GM23338 (cell line): ENCODE measurements around the gene DTD1. TPM values are rescaled to one million over a fixed set of nuclear protein-coding genes. Genes with fewer than 3 reads are reported as not detected.

ENCODE experiments used
- ATAC-seq: fragments of 200-7000 bp; cut with Tn5 transposase; 3 replicates; pipeline ENCODE4 v1.9.1; 2020
- DNase-seq: peaks from one replicate; pipeline ENCODE4 v3.0.0-alpha.2; 2015; ENCODE audit warnings: low spot score
- H2AFZ ChIP-seq: fragments of 200-600 bp; sonication (generic); 2 replicates; pipeline ENCODE4 v1.8.0; 2016; ENCODE audit warnings: antibody characterized with exemption, mild to moderate bottlenecking, moderate library complexity
- H3F3A ChIP-seq: fragments of 200-600 bp; sonication (generic); replicated peaks from 2 replicates; pipeline ENCODE4 v1.8.0; 2017; ENCODE audit warnings: antibody characterized with exemption, mixed run types, low read depth
- H3K27ac ChIP-seq: fragments of 200-600 bp; sonication (generic); 2 replicates; pipeline ENCODE4 v1.6.1; 2016; ENCODE audit warnings: low read depth
- H3K27me3 ChIP-seq: fragments of 200-600 bp; sonication (generic); 2 replicates; pipeline ENCODE4 v1.8.0; 2016; ENCODE audit warnings: mild to moderate bottlenecking, mixed run types, moderate library complexity; ENCODE audit not compliant: insufficient read depth
- H3K36me3 ChIP-seq: fragments of 200-600 bp; sonication (generic); 2 replicates; pipeline ENCODE4 v1.8.0; 2016; ENCODE audit warnings: mild to moderate bottlenecking; ENCODE audit not compliant: insufficient read depth
- H3K4me1 ChIP-seq: fragments of 200-600 bp; sonication (generic); 2 replicates; pipeline ENCODE4 v1.8.0; 2016; ENCODE audit warnings: mild to moderate bottlenecking, moderate library complexity; ENCODE audit not compliant: insufficient read depth
- H3K4me2 ChIP-seq: fragments of 200-600 bp; sonication (generic); 2 replicates; pipeline ENCODE4 v1.7.1; 2017; ENCODE audit warnings: mixed run types
- H3K4me3 ChIP-seq: fragments of 200-600 bp; sonication (generic); 2 replicates; pipeline ENCODE4 v1.6.1; 2016; ENCODE audit warnings: mixed run types
- H3K79me2 ChIP-seq: fragments of 200-600 bp; sonication (generic); replicated peaks from 2 replicates; pipeline ENCODE4 v1.8.0; 2017; ENCODE audit warnings: mild to moderate bottlenecking; ENCODE audit not compliant: insufficient read depth
- H3K9me2 ChIP-seq: fragments of 200-600 bp; sonication (generic); 2 replicates; pipeline ENCODE4 v1.8.0; 2017; ENCODE audit not compliant: insufficient read depth
- H4K20me1 ChIP-seq: fragments of 200-600 bp; sonication (generic); replicated peaks from 2 replicates; pipeline ENCODE4 v1.8.0; 2017; ENCODE audit warnings: mild to moderate bottlenecking; ENCODE audit not compliant: insufficient read depth
- H3K27ac Mint-ChIP-seq: 2 replicates; pipeline ENCODE4 v1.8.0; 2020; ENCODE audit warnings: inconsistent platforms, mild to moderate bottlenecking, moderate library complexity, mixed read lengths
- H3K27me3 Mint-ChIP-seq: 3 replicates; pipeline ENCODE4 v1.8.0; 2022; ENCODE audit warnings: low read depth, mild to moderate bottlenecking, moderate library complexity, mixed read lengths, inconsistent platforms; ENCODE audit not compliant: insufficient read depth, poor library complexity
- H3K36me3 Mint-ChIP-seq: 3 replicates; pipeline ENCODE4 v1.8.0; 2021; ENCODE audit warnings: low read depth, mild to moderate bottlenecking, inconsistent platforms, moderate library complexity, mixed read lengths
- H3K4me1 Mint-ChIP-seq: 3 replicates; pipeline ENCODE4 v1.8.0; 2020; ENCODE audit warnings: mild to moderate bottlenecking, inconsistent platforms, mixed read lengths
- H3K4me3 Mint-ChIP-seq: 3 replicates; pipeline ENCODE4 v1.8.0; 2021; ENCODE audit warnings: moderate library complexity, mild to moderate bottlenecking, inconsistent platforms, mixed read lengths
- H3K9me3 Mint-ChIP-seq: 3 replicates; pipeline ENCODE4 v1.8.0; 2020; ENCODE audit warnings: moderate library complexity, mild to moderate bottlenecking, inconsistent platforms, mixed read lengths
- CREB1 ChIP-seq: fragments of 250-450 bp; sonication (Bioruptor Pico); IDR thresholded peaks from 2 replicates; pipeline ENCODE4 v1.5.0; 2020; ENCODE audit warnings: low read depth, mild to moderate bottlenecking, moderate library complexity
- EZH2 ChIP-seq: fragments of 200-600 bp; sonication (generic); IDR thresholded peaks from one replicate; pipeline ENCODE4 v1.8.0; 2017; ENCODE audit warnings: antibody characterized with exemption, mild to moderate bottlenecking, low read depth; ENCODE audit not compliant: unreplicated experiment
- EZH2phosphoT487 ChIP-seq: fragments of 200-600 bp; sonication (generic); IDR thresholded peaks from one replicate; pipeline ENCODE4 v1.8.1; 2018; ENCODE audit warnings: antibody characterized with exemption; ENCODE audit not compliant: unreplicated experiment
- NANOG ChIP-seq: IDR thresholded peaks from 2 replicates; pipeline ENCODE4 v1.6.1; 2016; ENCODE audit warnings: antibody characterized with exemption, borderline replicate concordance
- POLR2AphosphoS5 ChIP-seq: IDR thresholded peaks from 2 replicates; pipeline ENCODE4 v1.6.1; 2016; ENCODE audit warnings: antibody characterized with exemption, low read depth
- STAT1 ChIP-seq: IDR thresholded peaks from one replicate; pipeline ENCODE4 v1.6.1; 2016; ENCODE audit warnings: antibody characterized with exemption; ENCODE audit not compliant: unreplicated experiment
- ZNF331 ChIP-seq: fragments of 250-450 bp; sonication (Bioruptor Pico); IDR thresholded peaks from 2 replicates; pipeline ENCODE4 v1.5.0; 2020; ENCODE audit warnings: low read depth, mild to moderate bottlenecking, moderate library complexity
- polyA plus RNA-seq: library from polyadenylated mRNA; unstranded; fragments of >200 nt; fragmentation: Nextera tagmentation; extraction: Ambion mirVana; gene quantifications from 2 replicates; pipeline ENCODE4 v1.2.1, GENCODE V29; 2016
- total RNA-seq: library from RNA; depleted of rRNA; stranded (reverse); fragments of >200 nt; shearing (Covaris generic); gene quantifications from 2 replicates; pipeline ENCODE4 v1.2.3, GENCODE V29; 2014
- TF ChIP-seq, protein P1 (sequence below): IDR thresholded peaks from 2 replicates; pipeline ENCODE4 v1.6.1; 2016; ENCODE audit warnings: antibody characterized with exemption
- TF ChIP-seq, protein P2 (sequence below): fragments of 250-450 bp; sonication (Bioruptor Pico); IDR thresholded peaks from 2 replicates; pipeline ENCODE4 v1.5.0; 2020; ENCODE audit warnings: mild to moderate bottlenecking, moderate library complexity

The DTD1 gene
- total and polyA plus RNA-seq, 2 experiments from 2014 or later, result 69.8 to 74.0 TPM

DNA sequence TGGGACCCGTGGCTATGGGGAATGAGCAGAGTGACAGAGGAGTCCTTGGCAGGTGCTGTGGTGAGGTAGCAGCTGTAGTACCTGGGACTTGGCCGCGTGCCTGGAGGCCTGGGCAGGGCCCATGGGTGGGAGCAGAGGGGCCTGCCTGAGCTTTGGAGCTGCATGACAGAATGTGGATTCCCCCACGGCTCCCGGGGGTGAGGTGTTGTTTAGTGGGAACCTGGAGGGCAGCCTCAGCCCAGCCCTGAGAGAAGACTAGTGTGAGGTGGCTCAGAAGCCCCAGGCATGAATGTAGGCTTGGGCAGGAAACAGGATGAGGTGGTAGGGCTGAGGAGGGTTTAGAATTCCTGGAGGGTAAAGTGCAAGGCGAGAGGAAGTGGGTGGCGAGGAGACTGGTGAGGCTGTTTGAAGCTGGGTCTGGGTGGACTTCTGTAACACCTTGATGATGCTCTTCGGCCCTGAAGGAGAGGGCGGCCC is 139.2 kb downstream of the DTD1 start:
- H4K20me1 ChIP-seq, result no peaks in the 10 kb centered on the region
- H3K27me3 Mint-ChIP-seq, result peaks cover 4% of the 10 kb centered on the region
- no peaks in the 10 kb centered on the region for H3K36me3 Mint-ChIP-seq
- no peak overlapping the region for H2AFZ ChIP-seq
- no peaks in the 10 kb centered on the region for H3K27me3 ChIP-seq
- TF ChIP-seq ZNF331 (CRISPR knock-in tag) (no peak), CREB1 (CRISPR knock-in tag) (no peak)
- H3K4me1 ChIP-seq, result no peaks in the 10 kb centered on the region
- no peak overlapping the region for H3K4me3 ChIP-seq
- H3K9me3 Mint-ChIP-seq, result no peaks in the 10 kb centered on the region; the same call in 2 of the 3 replicates
- H3K9me2 ChIP-seq, result no peaks in the 10 kb centered on the region
- H3K79me2 ChIP-seq, result no peaks in the 10 kb centered on the region
- no peaks in the 10 kb centered on the region for H3F3A ChIP-seq
- H3K27ac Mint-ChIP-seq, result peak overlapping the region; percentile 57
- no peak overlapping the region for H3K4me3 Mint-ChIP-seq
- H3K27ac ChIP-seq, result no peak overlapping the region
- no peak; the same call in 2 of the 3 replicates for ATAC-seq
- peaks cover 32% of the 10 kb centered on the region; the same call in 2 of the 3 replicates for H3K4me1 Mint-ChIP-seq
- no peaks in the 10 kb centered on the region for H3K36me3 ChIP-seq
- no peak overlapping the region for H3K4me2 ChIP-seq
- no peak for DNase-seq

DNA sequence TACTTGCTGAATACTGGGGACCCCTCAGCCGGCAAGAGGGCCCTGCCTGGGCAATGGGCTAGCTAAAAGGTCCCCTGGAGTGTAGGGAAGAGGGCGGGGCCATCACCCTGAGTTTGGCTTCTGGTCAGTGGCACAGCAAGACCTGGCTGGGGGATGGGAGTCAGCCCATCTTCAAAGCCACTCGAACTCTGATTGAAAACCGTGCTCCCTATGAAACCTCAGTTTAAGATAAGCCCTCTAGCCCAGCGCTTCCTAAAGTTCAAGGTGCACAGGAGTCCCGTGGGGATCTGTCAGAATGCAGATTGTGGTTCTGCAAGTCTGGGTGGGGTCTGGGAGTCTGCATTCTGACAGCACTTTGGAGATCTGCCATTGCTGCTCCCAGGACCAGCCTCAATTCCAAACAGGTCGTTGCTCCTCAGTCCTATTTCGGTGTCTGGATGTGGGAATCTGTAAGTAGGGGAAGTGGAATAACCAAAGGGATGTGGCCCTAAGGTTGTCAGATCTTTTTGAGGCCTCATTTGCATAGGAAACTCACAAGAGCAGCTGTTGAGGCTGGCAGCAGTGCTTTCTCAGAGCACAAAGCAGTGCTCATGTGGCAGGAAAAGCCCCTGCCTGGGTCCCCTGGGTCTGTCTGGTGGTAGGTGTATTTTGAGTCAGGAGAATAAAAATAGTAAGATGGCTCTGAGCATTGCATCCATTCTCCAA is 140.5 kb downstream of the DTD1 start:
- no peaks in the 10 kb centered on the region for H3F3A ChIP-seq
- 0 out of 3 replicates have a peak, but pooled peaks have one; percentile 20 for ATAC-seq
- H4K20me1 ChIP-seq, result no peaks in the 10 kb centered on the region
- H3K27me3 ChIP-seq, result no peaks in the 10 kb centered on the region
- TF ChIP-seq NANOG, result no peak
- TF ChIP-seq, protein P1, sequence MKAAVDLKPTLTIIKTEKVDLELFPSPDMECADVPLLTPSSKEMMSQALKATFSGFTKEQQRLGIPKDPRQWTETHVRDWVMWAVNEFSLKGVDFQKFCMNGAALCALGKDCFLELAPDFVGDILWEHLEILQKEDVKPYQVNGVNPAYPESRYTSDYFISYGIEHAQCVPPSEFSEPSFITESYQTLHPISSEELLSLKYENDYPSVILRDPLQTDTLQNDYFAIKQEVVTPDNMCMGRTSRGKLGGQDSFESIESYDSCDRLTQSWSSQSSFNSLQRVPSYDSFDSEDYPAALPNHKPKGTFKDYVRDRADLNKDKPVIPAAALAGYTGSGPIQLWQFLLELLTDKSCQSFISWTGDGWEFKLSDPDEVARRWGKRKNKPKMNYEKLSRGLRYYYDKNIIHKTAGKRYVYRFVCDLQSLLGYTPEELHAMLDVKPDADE, result no peak
- no peak for TF ChIP-seq STAT1
- no peaks in the 10 kb centered on the region for H3K9me2 ChIP-seq
- H3K36me3 Mint-ChIP-seq, result no peaks in the 10 kb centered on the region
- H3K4me2 ChIP-seq, result no peak overlapping the region
- no peak for DNase-seq
- peaks cover 2% of the 10 kb centered on the region for H3K27me3 Mint-ChIP-seq
- H3K27ac ChIP-seq, result no peak overlapping the region
- H2AFZ ChIP-seq, result no peak overlapping the region
- no peaks in the 10 kb centered on the region for H3K79me2 ChIP-seq
- no peak overlapping the region for H3K27ac Mint-ChIP-seq
- H3K9me3 Mint-ChIP-seq, result no peaks in the 10 kb centered on the region; the same call in 2 of the 3 replicates
- H3K36me3 ChIP-seq, result no peaks in the 10 kb centered on the region
- peaks cover 32% of the 10 kb centered on the region; the same call in 2 of the 3 replicates for H3K4me1 Mint-ChIP-seq
- H3K4me1 ChIP-seq, result no peaks in the 10 kb centered on the region
- H3K4me3 Mint-ChIP-seq, result no peak overlapping the region
- no peak overlapping the region for H3K4me3 ChIP-seq

DNA sequence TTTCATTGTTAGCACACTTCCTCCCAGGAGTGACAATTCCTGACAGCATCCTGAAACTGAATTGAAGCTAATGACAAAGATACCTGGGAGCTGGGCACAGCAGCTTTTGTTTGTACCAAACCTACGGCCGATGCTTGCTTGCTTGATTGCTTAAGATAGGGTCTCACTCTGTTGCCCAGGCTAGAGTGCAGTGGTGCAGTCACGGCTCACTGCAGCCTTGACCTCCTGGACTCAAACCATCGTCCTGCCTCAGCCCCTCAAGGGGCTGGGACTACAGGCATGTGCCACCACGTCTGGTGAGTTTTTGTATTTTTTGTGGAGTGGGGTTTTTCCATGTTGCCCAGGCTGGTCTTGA is 141.0 kb downstream of the DTD1 start:
- H3K79me2 ChIP-seq, result no peaks in the 10 kb centered on the region
- no peak overlapping the region for H3K4me2 ChIP-seq
- no peaks in the 10 kb centered on the region for H3K36me3 Mint-ChIP-seq
- ATAC-seq, result no peak
- H3K9me3 Mint-ChIP-seq, result no peaks in the 10 kb centered on the region; the same call in 2 of the 3 replicates
- no peak overlapping the region for H2AFZ ChIP-seq
- no peak overlapping the region for H3K4me3 ChIP-seq
- no peaks in the 10 kb centered on the region for H3K9me2 ChIP-seq
- peaks cover 32% of the 10 kb centered on the region; the same call in 2 of the 3 replicates for H3K4me1 Mint-ChIP-seq
- no peaks in the 10 kb centered on the region for H3F3A ChIP-seq
- no peaks in the 10 kb centered on the region for H4K20me1 ChIP-seq
- no peaks in the 10 kb centered on the region for H3K4me1 ChIP-seq
- no peak overlapping the region for H3K4me3 Mint-ChIP-seq
- no peaks in the 10 kb centered on the region for H3K27me3 ChIP-seq
- H3K27me3 Mint-ChIP-seq, result peaks cover 2% of the 10 kb centered on the region
- no peak overlapping the region for H3K27ac Mint-ChIP-seq
- H3K36me3 ChIP-seq, result no peaks in the 10 kb centered on the region
- DNase-seq, result no peak
- H3K27ac ChIP-seq, result no peak overlapping the region
- TF ChIP-seq NANOG (no peak), ZNF331 (CRISPR knock-in tag) (no peak), EZH2 (no peak), POLR2AphosphoS5 (no peak), EZH2phosphoT487 (no peak), STAT1 (no peak)
- TF ChIP-seq, protein P2, sequence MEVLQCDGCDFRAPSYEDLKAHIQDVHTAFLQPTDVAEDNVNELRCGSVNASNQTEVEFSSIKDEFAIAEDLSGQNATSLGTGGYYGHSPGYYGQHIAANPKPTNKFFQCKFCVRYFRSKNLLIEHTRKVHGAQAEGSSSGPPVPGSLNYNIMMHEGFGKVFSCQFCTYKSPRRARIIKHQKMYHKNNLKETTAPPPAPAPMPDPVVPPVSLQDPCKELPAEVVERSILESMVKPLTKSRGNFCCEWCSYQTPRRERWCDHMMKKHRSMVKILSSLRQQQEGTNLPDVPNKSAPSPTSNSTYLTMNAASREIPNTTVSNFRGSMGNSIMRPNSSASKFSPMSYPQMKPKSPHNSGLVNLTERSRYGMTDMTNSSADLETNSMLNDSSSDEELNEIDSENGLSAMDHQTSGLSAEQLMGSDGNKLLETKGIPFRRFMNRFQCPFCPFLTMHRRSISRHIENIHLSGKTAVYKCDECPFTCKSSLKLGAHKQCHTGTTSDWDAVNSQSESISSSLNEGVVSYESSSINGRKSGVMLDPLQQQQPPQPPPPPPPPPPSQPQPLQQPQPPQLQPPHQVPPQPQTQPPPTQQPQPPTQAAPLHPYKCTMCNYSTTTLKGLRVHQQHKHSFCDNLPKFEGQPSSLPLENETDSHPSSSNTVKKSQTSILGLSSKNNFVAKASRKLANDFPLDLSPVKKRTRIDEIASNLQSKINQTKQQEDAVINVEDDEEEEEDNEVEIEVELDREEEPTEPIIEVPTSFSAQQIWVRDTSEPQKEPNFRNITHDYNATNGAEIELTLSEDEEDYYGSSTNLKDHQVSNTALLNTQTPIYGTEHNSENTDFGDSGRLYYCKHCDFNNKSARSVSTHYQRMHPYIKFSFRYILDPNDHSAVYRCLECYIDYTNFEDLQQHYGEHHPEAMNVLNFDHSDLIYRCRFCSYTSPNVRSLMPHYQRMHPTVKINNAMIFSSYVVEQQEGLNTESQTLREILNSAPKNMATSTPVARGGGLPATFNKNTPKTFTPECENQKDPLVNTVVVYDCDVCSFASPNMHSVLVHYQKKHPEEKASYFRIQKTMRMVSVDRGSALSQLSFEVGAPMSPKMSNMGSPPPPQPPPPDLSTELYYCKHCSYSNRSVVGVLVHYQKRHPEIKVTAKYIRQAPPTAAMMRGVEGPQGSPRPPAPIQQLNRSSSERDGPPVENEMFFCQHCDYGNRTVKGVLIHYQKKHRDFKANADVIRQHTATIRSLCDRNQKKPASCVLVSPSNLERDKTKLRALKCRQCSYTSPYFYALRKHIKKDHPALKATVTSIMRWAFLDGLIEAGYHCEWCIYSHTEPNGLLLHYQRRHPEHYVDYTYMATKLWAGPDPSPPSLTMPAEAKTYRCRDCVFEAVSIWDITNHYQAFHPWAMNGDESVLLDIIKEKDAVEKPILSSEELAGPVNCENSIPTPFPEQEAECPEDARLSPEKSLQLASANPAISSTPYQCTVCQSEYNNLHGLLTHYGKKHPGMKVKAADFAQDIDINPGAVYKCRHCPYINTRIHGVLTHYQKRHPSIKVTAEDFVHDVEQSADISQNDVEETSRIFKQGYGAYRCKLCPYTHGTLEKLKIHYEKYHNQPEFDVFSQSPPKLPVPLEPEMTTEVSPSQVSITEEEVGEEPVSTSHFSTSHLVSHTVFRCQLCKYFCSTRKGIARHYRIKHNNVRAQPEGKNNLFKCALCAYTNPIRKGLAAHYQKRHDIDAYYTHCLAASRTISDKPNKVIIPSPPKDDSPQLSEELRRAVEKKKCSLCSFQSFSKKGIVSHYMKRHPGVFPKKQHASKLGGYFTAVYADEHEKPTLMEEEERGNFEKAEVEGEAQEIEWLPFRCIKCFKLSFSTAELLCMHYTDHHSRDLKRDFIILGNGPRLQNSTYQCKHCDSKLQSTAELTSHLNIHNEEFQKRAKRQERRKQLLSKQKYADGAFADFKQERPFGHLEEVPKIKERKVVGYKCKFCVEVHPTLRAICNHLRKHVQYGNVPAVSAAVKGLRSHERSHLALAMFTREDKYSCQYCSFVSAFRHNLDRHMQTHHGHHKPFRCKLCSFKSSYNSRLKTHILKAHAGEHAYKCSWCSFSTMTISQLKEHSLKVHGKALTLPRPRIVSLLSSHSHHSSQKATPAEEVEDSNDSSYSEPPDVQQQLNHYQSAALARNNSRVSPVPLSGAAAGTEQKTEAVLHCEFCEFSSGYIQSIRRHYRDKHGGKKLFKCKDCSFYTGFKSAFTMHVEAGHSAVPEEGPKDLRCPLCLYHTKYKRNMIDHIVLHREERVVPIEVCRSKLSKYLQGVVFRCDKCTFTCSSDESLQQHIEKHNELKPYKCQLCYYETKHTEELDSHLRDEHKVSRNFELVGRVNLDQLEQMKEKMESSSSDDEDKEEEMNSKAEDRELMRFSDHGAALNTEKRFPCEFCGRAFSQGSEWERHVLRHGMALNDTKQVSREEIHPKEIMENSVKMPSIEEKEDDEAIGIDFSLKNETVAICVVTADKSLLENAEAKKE (CRISPR knock-in tag), result no peak
